Measurements from ENCODE around the gene KCMF1. TPM values are rescaled to one million over a fixed set of nuclear protein-coding genes. Genes with fewer than 3 reads are reported as not detected.

KCMF1 gene
- total and polyA plus RNA-seq, 9 of the 15 experiments (the other 6 are each of a cell fraction or from before 2014, with no cell fraction given), result 6.8 to 88.2 (median 46.5) TPM

GRCh38 chr2:84946204-84947009 lies 24.6 kb upstream of the KCMF1 start (continued):
- TF ChIP-seq, protein P1, sequence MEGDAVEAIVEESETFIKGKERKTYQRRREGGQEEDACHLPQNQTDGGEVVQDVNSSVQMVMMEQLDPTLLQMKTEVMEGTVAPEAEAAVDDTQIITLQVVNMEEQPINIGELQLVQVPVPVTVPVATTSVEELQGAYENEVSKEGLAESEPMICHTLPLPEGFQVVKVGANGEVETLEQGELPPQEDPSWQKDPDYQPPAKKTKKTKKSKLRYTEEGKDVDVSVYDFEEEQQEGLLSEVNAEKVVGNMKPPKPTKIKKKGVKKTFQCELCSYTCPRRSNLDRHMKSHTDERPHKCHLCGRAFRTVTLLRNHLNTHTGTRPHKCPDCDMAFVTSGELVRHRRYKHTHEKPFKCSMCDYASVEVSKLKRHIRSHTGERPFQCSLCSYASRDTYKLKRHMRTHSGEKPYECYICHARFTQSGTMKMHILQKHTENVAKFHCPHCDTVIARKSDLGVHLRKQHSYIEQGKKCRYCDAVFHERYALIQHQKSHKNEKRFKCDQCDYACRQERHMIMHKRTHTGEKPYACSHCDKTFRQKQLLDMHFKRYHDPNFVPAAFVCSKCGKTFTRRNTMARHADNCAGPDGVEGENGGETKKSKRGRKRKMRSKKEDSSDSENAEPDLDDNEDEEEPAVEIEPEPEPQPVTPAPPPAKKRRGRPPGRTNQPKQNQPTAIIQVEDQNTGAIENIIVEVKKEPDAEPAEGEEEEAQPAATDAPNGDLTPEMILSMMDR (IDR thresholded peaks at IDR 0.05 in 2 of 3, conservative IDR thresholded peaks at IDR 0.05 in 1 of 3; ENCODE audit: insufficient read depth in 2 of 3, low read depth in 1 of 3, low read length in 3 of 3), result 0 out of 6 replicates have a peak, but pooled peaks of 1 of the 3 experiments have one; percentile 2
- TF ChIP-seq NCOR1 (IDR thresholded peaks at IDR 0.05), result no peak
- TF ChIP-seq SPI1 (IDR thresholded peaks at IDR 0.05; ENCODE audit: borderline replicate concordance, low read depth, low read length), result 0 out of 2 replicates have a peak, but pooled peaks have one; percentile 29

DNA sequence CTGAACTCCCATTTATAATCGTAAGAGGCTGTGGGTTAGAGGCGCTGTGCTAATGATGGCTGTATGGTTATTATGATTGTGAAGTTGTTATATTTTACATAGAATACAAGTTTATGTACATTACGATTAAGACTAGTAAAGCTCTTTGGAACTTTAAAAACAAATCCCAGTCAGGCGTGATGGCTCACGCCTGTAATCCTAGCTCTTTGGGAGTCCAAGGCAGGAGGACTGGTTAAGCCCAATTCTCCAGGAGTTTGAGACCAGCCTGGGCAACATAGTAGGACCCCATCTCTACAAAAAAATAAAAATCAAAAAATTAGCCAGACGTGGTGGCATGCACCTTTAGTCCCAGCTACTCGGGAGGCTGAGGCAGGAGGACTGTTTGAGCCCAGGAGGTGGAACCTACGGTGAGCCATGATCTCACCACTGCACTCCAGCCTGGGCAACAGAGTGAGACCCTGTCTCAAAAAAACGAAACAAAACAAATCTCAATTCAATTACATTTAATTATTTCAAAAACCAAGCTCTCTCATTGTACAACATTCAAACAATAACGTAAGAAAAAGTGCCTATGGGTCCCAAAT lies 23.9 kb upstream of the KCMF1 start:
- Histone ChIP-seq H2AFZ (ENCODE audit: low read depth, low read length) (peak overlapping the region; percentile 76; the same call in 1 of the 2 replicates), H3K36me3 (ENCODE audit: control insufficient read depth, insufficient read depth, low read length) (no peaks in the 10 kb centered on the region), H3K4me3 (no peak overlapping the region), H3K27me3 (ENCODE audit: control insufficient read depth in 2 of 2, insufficient read depth in 2 of 2, low read length in 2 of 2) (no peaks in the 10 kb centered on the region; a peak in 1 of 5 replicates), H4K20me1 (replicated peaks; ENCODE audit: control insufficient read depth, insufficient read depth, low read length) (0 out of 2 replicates have a peak, but pooled peaks cover 3% of the 10 kb centered on the region), H3K4me2 (ENCODE audit: insufficient read depth, low read length) (no peak overlapping the region), H3K9me1 (ENCODE audit: control insufficient read depth, insufficient read depth, low read length) (no peaks in the 10 kb centered on the region), H3K4me1 (replicated peaks in 1 of 2; ENCODE audit: control insufficient read depth in 2 of 2, insufficient read depth in 2 of 2, low read length in 2 of 2) (peaks cover 5 to 8% of the 10 kb centered on the region in 2 experiments; a peak in 3 of 5 replicates), H3K27ac (ENCODE audit: extremely low read depth, low read depth, low read length) (no peak overlapping the region), H3K9ac (ENCODE audit: insufficient read depth in 1 of 2, low read depth in 2 of 2, low read length in 2 of 2) (no peak overlapping the region), H3K9me3 (replicated peaks; ENCODE audit: control insufficient read depth, insufficient read depth, low read depth, low read length) (no peaks in the 10 kb centered on the region), H3K79me2 (ENCODE audit: control insufficient read depth, insufficient read depth, low read length) (no peaks in the 10 kb centered on the region)
- ATAC-seq, result no peak
- TF ChIP-seq ZNF121 (CRISPR knock-in tag; conservative IDR thresholded peaks at IDR 0.05), result 0 out of 2 replicates have a peak, but pooled peaks have one; percentile 12
- TF ChIP-seq GTF2E2 (tag; IDR thresholded peaks at IDR 0.05), result no peak
- TF ChIP-seq ZNF707 (CRISPR knock-in tag; conservative IDR thresholded peaks at IDR 0.05), result no peak
- TF ChIP-seq HES1 (IDR thresholded peaks at IDR 0.05; ENCODE audit: low read depth), result no peak
- no peak for TF ChIP-seq FOXJ3 (CRISPR knock-in tag; IDR thresholded peaks at IDR 0.05)
- TF ChIP-seq FOSL1 (tag; conservative IDR thresholded peaks at IDR 0.05), result no peak
- POLR2A ChIA-PET, result interaction anchor here (0.6 to 1.3 kb wide), 4 partner anchors 9 to 24 kb away, joined by 3 to 5 read pairs (median 3); partner anchors contain the start of gene KCMF1
- intact Hi-C loops (cut with micrococcal nuclease) (no loop called here), in situ Hi-C loops (cut with MboI) (no loop called here)
- CTCF ChIA-PET (ENCODE audit: low intra/inter-chr PET ratio), result no interaction called here
- FAIRE-seq, result no peak
- no peak for DNase-seq (ENCODE audit: extremely low read depth in 1 of 4, low spot score in 3 of 4)
- 67% methylated on average over 10 of the region's 10 CpGs for WGBS (ENCODE audit: insufficient coverage, low coverage, missing lambda C conversion rate)
- BruUV-seq (replicated peaks), result no TSS peak

Data from K562 (cell line).